ENCODE measurements around the gene HEPN1.

HEPN1 gene

GRCh38 chr11:124899383-124900145 is 19.5 kb upstream of the HEPN1 start:
- DNase-seq (ENCODE audit: low read depth in 3 of 3): no peak

- no peak for DNase-seq (ENCODE audit: low read depth in 3 of 3)
Measured at GRCh38 chr11:124900464-124900863, 18.6 kb upstream of the HEPN1 start.

- no peak for DNase-seq (ENCODE audit: low read depth in 3 of 3)
Measured at GRCh38 chr11:124902616-124903015, 16.4 kb upstream of the HEPN1 start.

GRCh38 chr11:124915541-124916369 is 3.3 kb upstream of the HEPN1 start:
- DNase-seq (ENCODE audit: low read depth in 3 of 3): no peak

- no peak for DNase-seq (ENCODE audit: low read depth in 3 of 3)
Measured at GRCh38 chr11:124916370-124916710, 2.7 kb upstream of the HEPN1 start.

GRCh38 chr11:124917115-124917637 is 1.9 kb upstream of the HEPN1 start:
- no peak for DNase-seq (ENCODE audit: low read depth in 3 of 3)

- DNase-seq (ENCODE audit: low read depth in 3 of 3): no peak
Measured at GRCh38 chr11:124919898-124920297, 848 bp downstream of the HEPN1 start.

GRCh38 chr11:124920356-124920755 is 1.3 kb downstream of the HEPN1 start:
- DNase-seq (ENCODE audit: low read depth in 3 of 3): no peak

- DNase-seq (ENCODE audit: low read depth in 3 of 3): peak; percentile 52 to 79 (median 56)
Measured at GRCh38 chr11:124920870-124921609, 2.0 kb downstream of the HEPN1 start.

- DNase-seq (ENCODE audit: low read depth in 3 of 3): no peak
Measured at GRCh38 chr11:124922831-124923230, 3.8 kb downstream of the HEPN1 start.

- no peak for DNase-seq (ENCODE audit: low read depth in 3 of 3)
Measured at GRCh38 chr11:124923296-124923695, 4.2 kb downstream of the HEPN1 start.

- DNase-seq (ENCODE audit: low read depth in 3 of 3): no peak
Measured at GRCh38 chr11:124928942-124929665, 10.1 kb downstream of the HEPN1 start.

GRCh38 chr11:124930799-124931198 is 11.7 kb downstream of the HEPN1 start:
- no peak for DNase-seq (ENCODE audit: low read depth in 3 of 3)

GRCh38 chr11:124934862-124935547 is 16.0 kb downstream of the HEPN1 start:
- no peak for DNase-seq (ENCODE audit: low read depth in 3 of 3)

- DNase-seq (ENCODE audit: low read depth in 3 of 3): no peak
Measured at GRCh38 chr11:124935548-124936514, 16.8 kb downstream of the HEPN1 start, which contains the start of gene HEPACAM. Gene HEPACAM, minus strand, starts transcription at chr11:124936047. Its CDS starts 41 bp downstream, at chr11:124936006.

- no peak for DNase-seq (ENCODE audit: low read depth in 3 of 3)
Measured at GRCh38 chr11:124937336-124937935, 18.4 kb downstream of the HEPN1 start.

GRCh38 chr11:124938206-124938765 is 19.2 kb downstream of the HEPN1 start:
- no peak for DNase-seq (ENCODE audit: low read depth in 3 of 3)

- DNase-seq (ENCODE audit: low read depth in 3 of 3): no peak
Measured at GRCh38 chr11:124938970-124939369, 19.9 kb downstream of the HEPN1 start.

- DNase-seq (ENCODE audit: low read depth in 3 of 3): no peak
Measured at GRCh38 chr11:124941703-124942102, 22.7 kb downstream of the HEPN1 start.
